HEK293 (cell line): ENCODE measurements around the gene ATXN2.

Experiments
- CTCF ChIA-PET: fragments of 350-600 bp; formaldehyde crosslinking; extraction: SDS; loops from one replicate; lab custom pipeline; 2021; ENCODE audit warnings: antibody characterized with exemption; lab: Yijun Ruan, JAX
- POLR2A ChIA-PET: fragments of 300-600 bp; formaldehyde crosslinking; extraction: SDS; loops from one replicate; lab custom pipeline; 2020; ENCODE audit warnings: antibody characterized with exemption, inconsistent platforms; lab: Yijun Ruan, JAX
- H3K27ac ChIP-seq: fragments of 200-500 bp; sonication (Bioruptor generic); 2 replicates; pipeline ENCODE4 v1.5.1; 2014; ENCODE audit warnings: low read depth, low read length, control low read depth, inconsistent platforms; ENCODE audit errors: extremely low read depth
- H3K36me3 ChIP-seq, 2 experiments: fragments of 200-500 bp in 1 of 2; sonication (Bioruptor generic) in 1 of 2; 1 replicate in 1 of 2; 2 replicates in 1 of 2; pipeline ENCODE4 v1.5.1; 2014 to 2017; ENCODE audit warnings: inconsistent platforms in 2 of 2, low read length in 2 of 2; ENCODE audit not compliant: control insufficient read depth in 2 of 2, insufficient read depth in 1 of 2
- H3K4me1 ChIP-seq: fragments of 200-500 bp; sonication (Bioruptor generic); 2 replicates; pipeline ENCODE4 v1.5.1; 2014; ENCODE audit warnings: mild to moderate bottlenecking, low read length, inconsistent platforms; ENCODE audit not compliant: control insufficient read depth, insufficient read depth
- H3K4me3 ChIP-seq: 2 replicates; pipeline ENCODE4 v1.5.1; 2011; ENCODE audit warnings: low read depth, mild to moderate bottlenecking, control low read depth, low read length, moderate library complexity
- H3K9me3 ChIP-seq: fragments of 200-500 bp; sonication (Bioruptor generic); 2 replicates; pipeline ENCODE4 v1.5.1; 2014; ENCODE audit warnings: low read depth, low read length, inconsistent platforms; ENCODE audit not compliant: control insufficient read depth, insufficient read depth
- BCL11A ChIP-seq: fragments of 450-650 bp; formaldehyde crosslinking; IDR thresholded peaks from 2 replicates; pipeline ENCODE4 v1.5.1; 2016; ENCODE audit warnings: low read depth, missing biosample characterization, missing genetic modification characterization
- FEZF1 ChIP-seq: fragments of 450-650 bp; formaldehyde crosslinking; IDR thresholded peaks from 2 replicates; pipeline ENCODE4 v1.5.1; 2016; ENCODE audit warnings: missing biosample characterization, missing genetic modification characterization
- KLF7 ChIP-seq: fragments of 450-650 bp; formaldehyde crosslinking; IDR thresholded peaks from 2 replicates; pipeline ENCODE4 v1.5.1; 2016; ENCODE audit warnings: missing biosample characterization, missing genetic modification characterization, borderline replicate concordance
- RBAK ChIP-seq: fragments of 450-650 bp; formaldehyde crosslinking; IDR thresholded peaks from 2 replicates; pipeline ENCODE4 v1.5.1; 2016; ENCODE audit warnings: missing biosample characterization, missing genetic modification characterization
- SP2 ChIP-seq: fragments of 450-650 bp; formaldehyde crosslinking; IDR thresholded peaks from 2 replicates; pipeline ENCODE4 v1.5.1; 2016; ENCODE audit warnings: missing biosample characterization, missing genetic modification characterization
- ZBTB21 ChIP-seq: fragments of 450-650 bp; formaldehyde crosslinking; IDR thresholded peaks from 2 replicates; pipeline ENCODE4 v1.5.1; 2017; ENCODE audit warnings: missing biosample characterization, missing genetic modification characterization
- ZEB2 ChIP-seq: fragments of 450-650 bp; formaldehyde crosslinking; IDR thresholded peaks from 2 replicates; pipeline ENCODE4 v1.5.1; 2016; ENCODE audit warnings: missing biosample characterization, missing genetic modification characterization
- ZNF155 ChIP-seq: fragments of 450-650 bp; formaldehyde crosslinking; IDR thresholded peaks from 2 replicates; pipeline ENCODE4 v1.5.1; 2016; ENCODE audit warnings: missing biosample characterization, missing genetic modification characterization
- ZNF16 ChIP-seq: fragments of 450-650 bp; formaldehyde crosslinking; IDR thresholded peaks from 2 replicates; pipeline ENCODE4 v1.5.1; 2016; ENCODE audit warnings: low read depth, missing biosample characterization, missing genetic modification characterization
- ZNF223 ChIP-seq: fragments of 450-650 bp; formaldehyde crosslinking; IDR thresholded peaks from 2 replicates; pipeline ENCODE4 v1.5.1; 2016; ENCODE audit warnings: missing biosample characterization, missing genetic modification characterization
- ZNF24 ChIP-seq: fragments of 450-650 bp; formaldehyde crosslinking; IDR thresholded peaks from 2 replicates; pipeline ENCODE4 v1.5.1; 2016; ENCODE audit warnings: missing biosample characterization, missing genetic modification characterization
- ZNF629 ChIP-seq: fragments of 450-650 bp; formaldehyde crosslinking; IDR thresholded peaks from 2 replicates; pipeline ENCODE4 v1.5.1; 2017; ENCODE audit warnings: missing biosample characterization, missing genetic modification characterization
- ZNF768 ChIP-seq: fragments of 450-650 bp; formaldehyde crosslinking; IDR thresholded peaks from 2 replicates; pipeline ENCODE4 v1.5.1; 2018; ENCODE audit warnings: missing biosample characterization, mild to moderate bottlenecking, missing genetic modification characterization
- ZNF792 ChIP-seq: fragments of 450-650 bp; formaldehyde crosslinking; IDR thresholded peaks from 2 replicates; pipeline ENCODE4 v1.5.1; 2016; ENCODE audit warnings: missing biosample characterization, missing genetic modification characterization
- ZXDB ChIP-seq: fragments of 450-650 bp; formaldehyde crosslinking; IDR thresholded peaks from 2 replicates; pipeline ENCODE4 v1.5.1; 2016; ENCODE audit warnings: missing biosample characterization, missing genetic modification characterization
- TF ChIP-seq, protein P1 (sequence below): fragments of 450-650 bp; formaldehyde crosslinking; IDR thresholded peaks from 2 replicates; pipeline ENCODE4 v1.5.1; 2017; ENCODE audit warnings: missing biosample characterization, missing genetic modification characterization
- TF ChIP-seq, protein P2 (sequence below): fragments of 450-650 bp; formaldehyde crosslinking; IDR thresholded peaks from 2 replicates; pipeline ENCODE4 v1.5.1; 2016; ENCODE audit warnings: missing biosample characterization, missing genetic modification characterization, borderline replicate concordance
- TF ChIP-seq, protein P3 (sequence below): fragments of 450-650 bp; formaldehyde crosslinking; IDR thresholded peaks from 2 replicates; pipeline ENCODE4 v1.5.1; 2016; ENCODE audit warnings: missing biosample characterization, missing genetic modification characterization
- TF ChIP-seq, protein P4 (sequence below): fragments of 450-650 bp; formaldehyde crosslinking; IDR thresholded peaks from 2 replicates; pipeline ENCODE4 v1.5.1; 2016; ENCODE audit warnings: missing biosample characterization, missing genetic modification characterization
- TF ChIP-seq, protein P5 (sequence below): fragments of 450-650 bp; formaldehyde crosslinking; conservative IDR thresholded peaks from 2 replicates; pipeline ENCODE4 v1.5.1; 2016; ENCODE audit warnings: low read depth, missing biosample characterization, missing genetic modification characterization

The ATXN2 gene

DNA sequence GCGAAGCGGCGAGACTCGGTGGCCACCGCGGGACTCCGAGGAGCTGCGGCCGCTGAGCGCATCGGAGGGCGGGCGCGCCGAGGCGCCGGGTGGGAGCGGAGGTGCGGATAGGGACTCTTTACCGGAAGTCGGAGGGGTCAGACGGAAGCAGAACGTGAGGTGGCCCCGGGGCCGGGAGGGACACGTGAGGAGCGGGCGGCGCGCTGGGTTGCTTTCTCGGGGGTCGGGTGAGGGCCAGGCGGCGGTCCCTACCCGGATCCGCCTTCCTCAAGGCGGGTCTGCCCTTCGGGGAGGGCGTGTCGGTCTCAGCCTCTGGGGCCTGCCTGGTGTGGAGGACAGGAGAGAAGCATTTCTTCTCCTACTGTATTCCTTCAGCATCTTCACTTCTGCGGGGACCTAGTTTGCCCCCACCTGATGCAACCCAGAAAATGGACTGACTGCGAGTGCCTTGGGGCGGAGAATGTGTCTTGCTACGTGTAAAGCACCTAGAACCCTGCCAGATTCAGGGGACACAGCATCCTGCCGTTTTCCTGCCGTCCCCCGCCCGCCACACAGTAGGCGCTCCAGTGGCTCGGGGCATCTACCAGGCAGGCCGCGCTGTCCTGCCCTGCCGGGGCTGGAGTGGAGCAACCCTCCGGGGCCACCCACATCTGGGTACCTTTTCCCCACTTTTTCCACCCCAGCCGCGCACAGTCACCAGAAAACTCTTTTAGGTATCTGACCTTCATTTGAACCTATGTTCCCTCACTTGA, 514 bp upstream of the ATXN2 start:
- Histone ChIP-seq H3K27ac (peak overlapping the region; percentile 99), H3K9me3 (no peaks in the 10 kb centered on the region), H3K36me3 (no peaks in the 10 kb centered on the region; a peak in 1 of 3 replicates), H3K4me3 (peak overlapping the region; percentile 98), H3K4me1 (peaks cover 12% of the 10 kb centered on the region; the same call in 1 of the 2 replicates)
- POLR2A ChIA-PET: interaction anchor here (0.8 to 1.0 kb wide), 3 partner anchors 10 to 33 kb away, joined by 3 read pairs; no protein-coding TSS in a partner anchor
- CTCF ChIA-PET: no interaction called here
- TF ChIP-seq, protein P1, sequence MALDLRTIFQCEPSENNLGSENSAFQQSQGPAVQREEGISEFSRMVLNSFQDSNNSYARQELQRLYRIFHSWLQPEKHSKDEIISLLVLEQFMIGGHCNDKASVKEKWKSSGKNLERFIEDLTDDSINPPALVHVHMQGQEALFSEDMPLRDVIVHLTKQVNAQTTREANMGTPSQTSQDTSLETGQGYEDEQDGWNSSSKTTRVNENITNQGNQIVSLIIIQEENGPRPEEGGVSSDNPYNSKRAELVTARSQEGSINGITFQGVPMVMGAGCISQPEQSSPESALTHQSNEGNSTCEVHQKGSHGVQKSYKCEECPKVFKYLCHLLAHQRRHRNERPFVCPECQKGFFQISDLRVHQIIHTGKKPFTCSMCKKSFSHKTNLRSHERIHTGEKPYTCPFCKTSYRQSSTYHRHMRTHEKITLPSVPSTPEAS (tag by site-specific recombination): 0 out of 2 replicates have a peak, but pooled peaks have one; percentile 14
- TF ChIP-seq ZNF223 (tag by site-specific recombination) (no peak), ZNF16 (tag by site-specific recombination) (no peak), SP2 (tag by site-specific recombination) (peak; percentile 99), ZBTB21 (tag by site-specific recombination) (0 out of 2 replicates have a peak, but pooled peaks have one; percentile 44), ZNF792 (0 out of 2 replicates have a peak, but pooled peaks have one; percentile 77), ZEB2 (peak; percentile 96), BCL11A (tag by site-specific recombination) (peak; percentile 21; the same call in 1 of the 2 replicates), ZNF155 (tag by site-specific recombination) (no peak), RBAK (no peak), ZNF24 (peak; percentile 96), KLF7 (peak; percentile 93; the same call in 1 of the 2 replicates), ZXDB (tag by site-specific recombination) (peak; percentile 89), FEZF1 (tag by site-specific recombination) (0 out of 2 replicates have a peak, but pooled peaks have one; percentile 18), ZNF768 (tag by site-specific recombination) (no peak), ZNF629 (peak; percentile 63)
- TF ChIP-seq, protein P2, sequence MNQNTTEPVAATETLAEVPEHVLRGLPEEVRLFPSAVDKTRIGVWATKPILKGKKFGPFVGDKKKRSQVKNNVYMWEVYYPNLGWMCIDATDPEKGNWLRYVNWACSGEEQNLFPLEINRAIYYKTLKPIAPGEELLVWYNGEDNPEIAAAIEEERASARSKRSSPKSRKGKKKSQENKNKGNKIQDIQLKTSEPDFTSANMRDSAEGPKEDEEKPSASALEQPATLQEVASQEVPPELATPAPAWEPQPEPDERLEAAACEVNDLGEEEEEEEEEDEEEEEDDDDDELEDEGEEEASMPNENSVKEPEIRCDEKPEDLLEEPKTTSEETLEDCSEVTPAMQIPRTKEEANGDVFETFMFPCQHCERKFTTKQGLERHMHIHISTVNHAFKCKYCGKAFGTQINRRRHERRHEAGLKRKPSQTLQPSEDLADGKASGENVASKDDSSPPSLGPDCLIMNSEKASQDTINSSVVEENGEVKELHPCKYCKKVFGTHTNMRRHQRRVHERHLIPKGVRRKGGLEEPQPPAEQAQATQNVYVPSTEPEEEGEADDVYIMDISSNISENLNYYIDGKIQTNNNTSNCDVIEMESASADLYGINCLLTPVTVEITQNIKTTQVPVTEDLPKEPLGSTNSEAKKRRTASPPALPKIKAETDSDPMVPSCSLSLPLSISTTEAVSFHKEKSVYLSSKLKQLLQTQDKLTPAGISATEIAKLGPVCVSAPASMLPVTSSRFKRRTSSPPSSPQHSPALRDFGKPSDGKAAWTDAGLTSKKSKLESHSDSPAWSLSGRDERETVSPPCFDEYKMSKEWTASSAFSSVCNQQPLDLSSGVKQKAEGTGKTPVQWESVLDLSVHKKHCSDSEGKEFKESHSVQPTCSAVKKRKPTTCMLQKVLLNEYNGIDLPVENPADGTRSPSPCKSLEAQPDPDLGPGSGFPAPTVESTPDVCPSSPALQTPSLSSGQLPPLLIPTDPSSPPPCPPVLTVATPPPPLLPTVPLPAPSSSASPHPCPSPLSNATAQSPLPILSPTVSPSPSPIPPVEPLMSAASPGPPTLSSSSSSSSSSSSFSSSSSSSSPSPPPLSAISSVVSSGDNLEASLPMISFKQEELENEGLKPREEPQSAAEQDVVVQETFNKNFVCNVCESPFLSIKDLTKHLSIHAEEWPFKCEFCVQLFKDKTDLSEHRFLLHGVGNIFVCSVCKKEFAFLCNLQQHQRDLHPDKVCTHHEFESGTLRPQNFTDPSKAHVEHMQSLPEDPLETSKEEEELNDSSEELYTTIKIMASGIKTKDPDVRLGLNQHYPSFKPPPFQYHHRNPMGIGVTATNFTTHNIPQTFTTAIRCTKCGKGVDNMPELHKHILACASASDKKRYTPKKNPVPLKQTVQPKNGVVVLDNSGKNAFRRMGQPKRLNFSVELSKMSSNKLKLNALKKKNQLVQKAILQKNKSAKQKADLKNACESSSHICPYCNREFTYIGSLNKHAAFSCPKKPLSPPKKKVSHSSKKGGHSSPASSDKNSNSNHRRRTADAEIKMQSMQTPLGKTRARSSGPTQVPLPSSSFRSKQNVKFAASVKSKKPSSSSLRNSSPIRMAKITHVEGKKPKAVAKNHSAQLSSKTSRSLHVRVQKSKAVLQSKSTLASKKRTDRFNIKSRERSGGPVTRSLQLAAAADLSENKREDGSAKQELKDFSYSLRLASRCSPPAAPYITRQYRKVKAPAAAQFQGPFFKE (tag by site-specific recombination): 0 out of 2 replicates have a peak, but pooled peaks have one; percentile 70
- TF ChIP-seq, protein P3, sequence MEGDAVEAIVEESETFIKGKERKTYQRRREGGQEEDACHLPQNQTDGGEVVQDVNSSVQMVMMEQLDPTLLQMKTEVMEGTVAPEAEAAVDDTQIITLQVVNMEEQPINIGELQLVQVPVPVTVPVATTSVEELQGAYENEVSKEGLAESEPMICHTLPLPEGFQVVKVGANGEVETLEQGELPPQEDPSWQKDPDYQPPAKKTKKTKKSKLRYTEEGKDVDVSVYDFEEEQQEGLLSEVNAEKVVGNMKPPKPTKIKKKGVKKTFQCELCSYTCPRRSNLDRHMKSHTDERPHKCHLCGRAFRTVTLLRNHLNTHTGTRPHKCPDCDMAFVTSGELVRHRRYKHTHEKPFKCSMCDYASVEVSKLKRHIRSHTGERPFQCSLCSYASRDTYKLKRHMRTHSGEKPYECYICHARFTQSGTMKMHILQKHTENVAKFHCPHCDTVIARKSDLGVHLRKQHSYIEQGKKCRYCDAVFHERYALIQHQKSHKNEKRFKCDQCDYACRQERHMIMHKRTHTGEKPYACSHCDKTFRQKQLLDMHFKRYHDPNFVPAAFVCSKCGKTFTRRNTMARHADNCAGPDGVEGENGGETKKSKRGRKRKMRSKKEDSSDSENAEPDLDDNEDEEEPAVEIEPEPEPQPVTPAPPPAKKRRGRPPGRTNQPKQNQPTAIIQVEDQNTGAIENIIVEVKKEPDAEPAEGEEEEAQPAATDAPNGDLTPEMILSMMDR (tag by site-specific recombination): peak; percentile 56; the same call in 1 of the 2 replicates
- TF ChIP-seq, protein P4, sequence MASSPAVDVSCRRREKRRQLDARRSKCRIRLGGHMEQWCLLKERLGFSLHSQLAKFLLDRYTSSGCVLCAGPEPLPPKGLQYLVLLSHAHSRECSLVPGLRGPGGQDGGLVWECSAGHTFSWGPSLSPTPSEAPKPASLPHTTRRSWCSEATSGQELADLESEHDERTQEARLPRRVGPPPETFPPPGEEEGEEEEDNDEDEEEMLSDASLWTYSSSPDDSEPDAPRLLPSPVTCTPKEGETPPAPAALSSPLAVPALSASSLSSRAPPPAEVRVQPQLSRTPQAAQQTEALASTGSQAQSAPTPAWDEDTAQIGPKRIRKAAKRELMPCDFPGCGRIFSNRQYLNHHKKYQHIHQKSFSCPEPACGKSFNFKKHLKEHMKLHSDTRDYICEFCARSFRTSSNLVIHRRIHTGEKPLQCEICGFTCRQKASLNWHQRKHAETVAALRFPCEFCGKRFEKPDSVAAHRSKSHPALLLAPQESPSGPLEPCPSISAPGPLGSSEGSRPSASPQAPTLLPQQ (tag by site-specific recombination): peak; percentile 88
- TF ChIP-seq, protein P5, sequence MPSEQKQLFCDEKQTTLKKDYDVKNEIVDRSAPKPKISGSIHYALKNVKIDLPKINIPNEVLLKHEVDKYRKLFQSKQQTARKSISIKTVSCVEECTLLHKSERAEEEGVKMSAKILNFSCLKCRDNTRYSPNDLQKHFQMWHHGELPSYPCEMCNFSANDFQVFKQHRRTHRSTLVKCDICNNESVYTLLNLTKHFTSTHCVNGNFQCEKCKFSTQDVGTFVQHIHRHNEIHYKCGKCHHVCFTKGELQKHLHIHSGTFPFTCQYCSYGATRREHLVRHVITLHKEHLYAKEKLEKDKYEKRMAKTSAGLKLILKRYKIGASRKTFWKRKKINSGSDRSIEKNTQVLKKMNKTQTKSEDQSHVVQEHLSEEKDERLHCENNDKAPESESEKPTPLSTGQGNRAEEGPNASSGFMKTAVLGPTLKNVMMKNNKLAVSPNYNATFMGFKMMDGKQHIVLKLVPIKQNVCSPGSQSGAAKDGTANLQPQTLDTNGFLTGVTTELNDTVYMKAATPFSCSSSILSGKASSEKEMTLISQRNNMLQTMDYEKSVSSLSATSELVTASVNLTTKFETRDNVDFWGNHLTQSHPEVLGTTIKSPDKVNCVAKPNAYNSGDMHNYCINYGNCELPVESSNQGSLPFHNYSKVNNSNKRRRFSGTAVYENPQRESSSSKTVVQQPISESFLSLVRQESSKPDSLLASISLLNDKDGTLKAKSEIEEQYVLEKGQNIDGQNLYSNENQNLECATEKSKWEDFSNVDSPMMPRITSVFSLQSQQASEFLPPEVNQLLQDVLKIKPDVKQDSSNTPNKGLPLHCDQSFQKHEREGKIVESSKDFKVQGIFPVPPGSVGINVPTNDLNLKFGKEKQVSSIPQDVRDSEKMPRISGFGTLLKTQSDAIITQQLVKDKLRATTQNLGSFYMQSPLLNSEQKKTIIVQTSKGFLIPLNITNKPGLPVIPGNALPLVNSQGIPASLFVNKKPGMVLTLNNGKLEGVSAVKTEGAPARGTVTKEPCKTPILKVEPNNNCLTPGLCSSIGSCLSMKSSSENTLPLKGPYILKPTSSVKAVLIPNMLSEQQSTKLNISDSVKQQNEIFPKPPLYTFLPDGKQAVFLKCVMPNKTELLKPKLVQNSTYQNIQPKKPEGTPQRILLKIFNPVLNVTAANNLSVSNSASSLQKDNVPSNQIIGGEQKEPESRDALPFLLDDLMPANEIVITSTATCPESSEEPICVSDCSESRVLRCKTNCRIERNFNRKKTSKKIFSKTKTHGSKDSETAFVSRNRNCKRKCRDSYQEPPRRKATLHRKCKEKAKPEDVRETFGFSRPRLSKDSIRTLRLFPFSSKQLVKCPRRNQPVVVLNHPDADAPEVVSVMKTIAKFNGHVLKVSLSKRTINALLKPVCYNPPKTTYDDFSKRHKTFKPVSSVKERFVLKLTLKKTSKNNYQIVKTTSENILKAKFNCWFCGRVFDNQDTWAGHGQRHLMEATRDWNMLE: 0 out of 2 replicates have a peak, but pooled peaks have one; percentile 32
